Erythroblast (primary cell): ENCODE results near the gene ACAD10.

Source experiments
- GATA1 ChIP-seq: IDR thresholded peaks from 2 replicates; pipeline ENCODE4 v1.6.1; 2011; ENCODE audit warnings: low read depth, mild to moderate bottlenecking, control low read depth, low read length, moderate library complexity
- POLR2A ChIP-seq: IDR thresholded peaks from 2 replicates; pipeline ENCODE4 v1.6.1; 2011; ENCODE audit warnings: mild to moderate bottlenecking, low read length

GRCh38 chr12:111806304-111806703 lies 120.5 kb downstream of the ACAD10 start:
- TF ChIP-seq POLR2A (no peak), GATA1 (no peak)
